NK-92 (cell line): ENCODE results near the gene ELL.

Experiments
- DNase-seq: peaks from one replicate; lab custom pipeline; 2025; ENCODE audit not compliant: unreplicated experiment; lab: John Stamatoyannopoulos, UW

The ELL gene

GRCh38 chr19:18506101-18506930, 15.6 kb downstream of the ELL start:
- DNase-seq, result no peak

- no peak for DNase-seq
These were observed 16.8 kb downstream of the ELL start for GRCh38 chr19:18504886-18505610.

GRCh38 chr19:18503971-18504885, 17.6 kb downstream of the ELL start:
- no peak for DNase-seq

GRCh38 chr19:18503337-18503970, 18.4 kb downstream of the ELL start:
- DNase-seq, result no peak

- DNase-seq, result no peak
These were observed 19.1 kb downstream of the ELL start for GRCh38 chr19:18502638-18503294.

GRCh38 chr19:18502246-18502637, 19.6 kb downstream of the ELL start:
- no peak for DNase-seq

- DNase-seq, result no peak
These were observed 20.0 kb downstream of the ELL start for GRCh38 chr19:18501832-18502231.

- DNase-seq, result no peak
These were observed 20.5 kb downstream of the ELL start for GRCh38 chr19:18501351-18501750.

GRCh38 chr19:18500799-18501198, 21.1 kb downstream of the ELL start:
- DNase-seq, result no peak

GRCh38 chr19:18500376-18500775, 21.5 kb downstream of the ELL start:
- no peak for DNase-seq

- DNase-seq, result no peak
These were observed 22.7 kb downstream of the ELL start for GRCh38 chr19:18499055-18499775.

GRCh38 chr19:18496980-18497256, 25.0 kb downstream of the ELL start:
- no peak for DNase-seq

GRCh38 chr19:18496167-18496979, 25.5 kb downstream of the ELL start:
- no peak for DNase-seq

GRCh38 chr19:18495204-18495911, 26.5 kb downstream of the ELL start:
- DNase-seq, result no peak

- DNase-seq, result no peak
These were observed 27.6 kb downstream of the ELL start for GRCh38 chr19:18494267-18494607.

GRCh38 chr19:18493440-18494266, 28.2 kb downstream of the ELL start:
- DNase-seq, result no peak

- no peak for DNase-seq
These were observed 29.6 kb downstream of the ELL start for GRCh38 chr19:18491995-18492953.
